ENCODE measurements around the gene DPM1. TPM values are rescaled to one million over a fixed set of nuclear protein-coding genes. Genes with fewer than 3 reads are reported as not detected.
A peak's percentile ranks its signal among the peaks of the same experiment; 100 is the strongest.

DPM1 gene
- polyA plus RNA-seq: 53.0 TPM
- long read RNA-seq, donor 1, transcript DPM1-203 (9 exons, 1,075 nt): major isoform, 12 of 47 reads
- long read RNA-seq, donor 1, partial matches to known transcripts: 28 of 47 reads
- long read RNA-seq, donor 1, other reads (novel, unspliced or antisense): 7 of 47 reads
- long read RNA-seq, donor 2, transcript DPM1-203 (9 exons, 1,075 nt): major isoform, 9 of 77 reads
- long read RNA-seq, donor 2, partial matches to known transcripts: 61 of 77 reads
- long read RNA-seq, donor 2, other reads (novel, unspliced or antisense): 5 of 77 reads
- long read RNA-seq, donor 3, transcript DPM1-203 (9 exons, 1,075 nt): major isoform, 11 of 141 reads
- long read RNA-seq, donor 3, partial matches to known transcripts: 92 of 141 reads
- long read RNA-seq, donor 3, other reads (novel, unspliced or antisense): 37 of 141 reads
- long read RNA-seq, donor 4, partial matches to known transcripts: 0 of 4 reads
- long read RNA-seq, donor 4, other reads (novel, unspliced or antisense): 0 of 4 reads
- long read RNA-seq, donor 5, transcript DPM1-203 (9 exons, 1,075 nt): major isoform, 8 of 34 reads
- long read RNA-seq, donor 5, partial matches to known transcripts: 26 of 34 reads
- long read RNA-seq, donor 5, other reads (novel, unspliced or antisense): 0 of 34 reads
- long read RNA-seq, donor 6, transcript DPM1-203 (9 exons, 1,075 nt): major isoform, 9 of 59 reads
- long read RNA-seq, donor 6, partial matches to known transcripts: 50 of 59 reads
- long read RNA-seq, donor 6, other reads (novel, unspliced or antisense): 0 of 59 reads
- long read RNA-seq, donor 7, transcript DPM1-203 (9 exons, 1,075 nt): major isoform, 7 of 36 reads
- long read RNA-seq, donor 7, partial matches to known transcripts: 27 of 36 reads
- long read RNA-seq, donor 7, other reads (novel, unspliced or antisense): 0 of 36 reads
- long read RNA-seq, donor 8, transcript DPM1-203 (9 exons, 1,075 nt): major isoform, 17 of 93 reads
- long read RNA-seq, donor 8, partial matches to known transcripts: 62 of 93 reads
- long read RNA-seq, donor 8, other reads (novel, unspliced or antisense): 13 of 93 reads
- long read RNA-seq, donor 9, transcript DPM1-203 (9 exons, 1,075 nt): major isoform, 18 of 94 reads
- long read RNA-seq, donor 9, partial matches to known transcripts: 57 of 94 reads
- long read RNA-seq, donor 9, other reads (novel, unspliced or antisense): 18 of 94 reads
- long read RNA-seq, donor 10, transcript DPM1-203 (9 exons, 1,075 nt): major isoform, 10 of 53 reads
- long read RNA-seq, donor 10, partial matches to known transcripts: 28 of 53 reads
- long read RNA-seq, donor 10, other reads (novel, unspliced or antisense): 11 of 53 reads
- long read RNA-seq, donor 11, transcript DPM1-203 (9 exons, 1,075 nt): major isoform, 7 of 56 reads
- long read RNA-seq, donor 11, partial matches to known transcripts: 33 of 56 reads
- long read RNA-seq, donor 11, other reads (novel, unspliced or antisense): 15 of 56 reads

GRCh38 chr20:50957798-50958614 is at the start of gene DPM1:
Gene DPM1, minus strand, starts transcription at chr20:50958532. Its CDS starts 9 bp downstream, at chr20:50958523.
- DNase-seq: peak; percentile 82 to 90
- Histone ChIP-seq H3K4me1 (ENCODE audit: control insufficient read depth, insufficient read depth, low read length) (peaks cover 13% of the 10 kb centered on the region), H3K9me3 (ENCODE audit: control insufficient read depth, low read depth, low read length) (peaks cover 4% of the 10 kb centered on the region), H3K36me3 (ENCODE audit: control insufficient read depth, insufficient read depth, low read length) (peaks cover 8% of the 10 kb centered on the region), H3K4me3 (ENCODE audit: low read length) (peak within 1 kb of the TSS; percentile 92), H3K27me3 (ENCODE audit: control insufficient read depth, insufficient read depth, low read length) (no peaks in the 10 kb centered on the region), H3K27ac (ENCODE audit: low read length) (peak within 1 kb of the TSS; percentile 59)
- no CpG with 5 or more reads among the region's 52 CpGs for WGBS (ENCODE audit: insufficient coverage, low lambda C conversion rate)

GRCh38 chr20:51005214-51005613 is 46.9 kb upstream of the DPM1 start:
- peaks cover 2% of the 10 kb centered on the region for H3K27me3 ChIP-seq (ENCODE audit: control insufficient read depth, insufficient read depth, low read length)
- no peak for DNase-seq
- H3K27ac ChIP-seq (ENCODE audit: low read length): no peak overlapping the region
- H3K9me3 ChIP-seq (ENCODE audit: control insufficient read depth, low read depth, low read length): peaks cover 6% of the 10 kb centered on the region
- 100% methylated on average over 1 of the region's 7 CpGs for WGBS (ENCODE audit: insufficient coverage, low lambda C conversion rate)
- H3K4me1 ChIP-seq (ENCODE audit: control insufficient read depth, insufficient read depth, low read length): peaks cover 16% of the 10 kb centered on the region
- no peak overlapping the region for H3K4me3 ChIP-seq (ENCODE audit: low read length)
- peaks cover 15% of the 10 kb centered on the region for H3K36me3 ChIP-seq (ENCODE audit: control insufficient read depth, insufficient read depth, low read length)

DNA sequence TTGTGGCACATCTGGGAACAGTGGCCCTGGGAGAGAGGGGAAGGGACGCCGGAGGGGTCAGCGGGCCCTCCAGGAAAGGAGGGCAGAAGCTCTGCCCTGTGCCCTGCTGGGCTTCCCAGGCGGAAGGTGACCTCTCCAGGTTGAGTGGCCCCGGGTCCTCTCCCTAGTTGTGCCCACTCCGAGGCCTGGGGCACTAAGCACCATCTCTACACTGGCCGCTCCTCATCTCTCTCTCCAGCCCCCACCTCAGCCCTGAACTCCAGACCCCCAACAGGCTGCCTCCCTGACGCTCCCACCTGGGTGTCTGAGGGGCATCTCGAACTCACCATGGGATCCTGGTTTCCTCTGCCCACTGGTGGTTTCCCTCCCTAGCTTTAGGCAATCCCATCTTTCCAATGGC is 46.4 kb upstream of the DPM1 start:
- Histone ChIP-seq H3K36me3 (ENCODE audit: control insufficient read depth, insufficient read depth, low read length) (peaks cover 15% of the 10 kb centered on the region), H3K4me3 (ENCODE audit: low read length) (no peak overlapping the region), H3K4me1 (ENCODE audit: control insufficient read depth, insufficient read depth, low read length) (peaks cover 16% of the 10 kb centered on the region), H3K9me3 (ENCODE audit: control insufficient read depth, low read depth, low read length) (peaks cover 2% of the 10 kb centered on the region), H3K27ac (ENCODE audit: low read length) (no peak overlapping the region), H3K27me3 (ENCODE audit: control insufficient read depth, insufficient read depth, low read length) (peaks cover 2% of the 10 kb centered on the region)
- no CpG with 5 or more reads among the region's 9 CpGs for WGBS (ENCODE audit: insufficient coverage, low lambda C conversion rate)
- no peak for DNase-seq

- no peak overlapping the region for H3K27ac ChIP-seq (ENCODE audit: low read length)
- no peak for DNase-seq
- H3K27me3 ChIP-seq (ENCODE audit: control insufficient read depth, insufficient read depth, low read length): peaks cover 2% of the 10 kb centered on the region
- H3K36me3 ChIP-seq (ENCODE audit: control insufficient read depth, insufficient read depth, low read length): peaks cover 13% of the 10 kb centered on the region
- WGBS (ENCODE audit: insufficient coverage, low lambda C conversion rate): no CpG with 5 or more reads among the region's 44 CpGs
- H3K9me3 ChIP-seq (ENCODE audit: control insufficient read depth, low read depth, low read length): no peaks in the 10 kb centered on the region
- peaks cover 15% of the 10 kb centered on the region for H3K4me1 ChIP-seq (ENCODE audit: control insufficient read depth, insufficient read depth, low read length)
- no peak overlapping the region for H3K4me3 ChIP-seq (ENCODE audit: low read length)
Observed at GRCh38 chr20:51004305-51004727, 46.0 kb upstream of the DPM1 start.

DNA sequence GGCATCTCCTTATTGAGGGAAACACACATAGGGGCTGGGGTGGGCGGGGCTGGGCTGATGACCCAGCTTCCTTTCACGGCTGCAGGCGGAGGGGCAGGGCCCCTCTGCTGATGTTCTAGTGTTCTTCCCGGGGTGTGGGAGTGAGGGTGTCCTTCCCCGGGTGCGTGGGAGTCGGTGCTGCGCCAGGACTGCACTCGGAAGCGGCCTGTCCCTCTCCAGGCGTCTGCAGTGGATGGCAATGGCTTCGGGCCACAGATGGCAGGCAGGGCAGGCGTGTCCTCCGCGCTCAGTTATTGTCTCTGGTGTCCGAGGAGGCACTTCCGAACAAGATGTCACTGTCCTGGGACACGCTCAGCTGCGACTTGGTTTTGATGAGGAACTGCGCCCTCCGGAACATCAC is 45.4 kb upstream of the DPM1 start:
- H3K27me3 ChIP-seq (ENCODE audit: control insufficient read depth, insufficient read depth, low read length): peaks cover 2% of the 10 kb centered on the region
- DNase-seq: no peak
- H3K36me3 ChIP-seq (ENCODE audit: control insufficient read depth, insufficient read depth, low read length): peaks cover 13% of the 10 kb centered on the region
- peaks cover 10% of the 10 kb centered on the region for H3K4me1 ChIP-seq (ENCODE audit: control insufficient read depth, insufficient read depth, low read length)
- no peaks in the 10 kb centered on the region for H3K9me3 ChIP-seq (ENCODE audit: control insufficient read depth, low read depth, low read length)
- no peak overlapping the region for H3K27ac ChIP-seq (ENCODE audit: low read length)
- no peak overlapping the region for H3K4me3 ChIP-seq (ENCODE audit: low read length)
- no CpG with 5 or more reads among the region's 21 CpGs for WGBS (ENCODE audit: insufficient coverage, low lambda C conversion rate)

- no peak for DNase-seq
- peaks cover 1% of the 10 kb centered on the region for H3K4me1 ChIP-seq (ENCODE audit: control insufficient read depth, insufficient read depth, low read length)
- H3K27ac ChIP-seq (ENCODE audit: low read length): no peak overlapping the region
- no peaks in the 10 kb centered on the region for H3K9me3 ChIP-seq (ENCODE audit: control insufficient read depth, low read depth, low read length)
- WGBS (ENCODE audit: insufficient coverage, low lambda C conversion rate): no CpG with 5 or more reads among the region's 7 CpGs
- peaks cover 2% of the 10 kb centered on the region for H3K27me3 ChIP-seq (ENCODE audit: control insufficient read depth, insufficient read depth, low read length)
- no peak overlapping the region for H3K4me3 ChIP-seq (ENCODE audit: low read length)
- peaks cover 13% of the 10 kb centered on the region for H3K36me3 ChIP-seq (ENCODE audit: control insufficient read depth, insufficient read depth, low read length)
Observed at GRCh38 chr20:51002633-51003032, 44.3 kb upstream of the DPM1 start.

DNA sequence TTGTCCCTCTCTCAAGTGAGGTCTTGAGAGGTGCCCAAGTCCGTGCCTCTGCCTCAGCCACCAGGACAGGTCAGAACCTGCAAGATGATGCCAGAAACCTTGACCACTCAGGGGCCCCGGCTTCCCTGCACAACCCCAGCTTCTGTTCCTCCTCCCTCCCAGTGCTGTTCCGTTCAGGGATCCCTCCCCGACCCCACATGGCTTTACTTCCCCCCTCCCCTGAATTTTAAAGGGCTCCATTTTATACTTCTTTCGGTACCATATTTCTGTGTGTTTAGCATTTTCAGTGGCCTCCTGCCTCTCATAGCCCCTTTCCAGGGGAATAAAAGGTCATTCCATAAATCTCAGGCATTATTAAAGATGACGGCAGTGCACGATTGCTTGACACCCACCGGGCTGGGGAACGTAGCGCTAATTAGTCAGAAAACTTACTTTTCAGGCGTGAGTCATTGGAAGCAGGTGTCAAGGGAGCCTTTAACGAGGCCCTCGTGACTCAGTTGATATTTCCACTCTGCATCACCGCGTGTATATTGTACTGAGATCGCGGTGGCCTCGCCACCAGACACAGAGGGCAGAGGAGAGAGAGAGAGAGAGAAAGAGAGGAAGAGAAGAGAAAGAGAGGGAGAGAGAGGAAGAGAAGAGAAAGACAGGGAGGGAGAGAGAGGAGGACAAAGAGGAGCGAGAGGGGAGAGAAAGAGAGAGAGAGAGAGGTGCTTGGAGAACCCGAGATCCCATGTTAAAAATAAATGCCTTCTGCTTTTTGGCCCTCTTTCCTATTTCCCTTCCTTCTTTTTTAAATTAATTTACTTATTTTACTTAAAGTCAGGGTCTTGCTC is 43.3 kb upstream of the DPM1 start:
- Histone ChIP-seq H3K36me3 (ENCODE audit: control insufficient read depth, insufficient read depth, low read length) (peaks cover 13% of the 10 kb centered on the region), H3K4me1 (ENCODE audit: control insufficient read depth, insufficient read depth, low read length) (peaks cover 11% of the 10 kb centered on the region), H3K27ac (ENCODE audit: low read length) (no peak overlapping the region), H3K4me3 (ENCODE audit: low read length) (no peak overlapping the region), H3K27me3 (ENCODE audit: control insufficient read depth, insufficient read depth, low read length) (peaks cover 2% of the 10 kb centered on the region), H3K9me3 (ENCODE audit: control insufficient read depth, low read depth, low read length) (no peaks in the 10 kb centered on the region)
- WGBS (ENCODE audit: insufficient coverage, low lambda C conversion rate): 80% methylated on average over 1 of the region's 20 CpGs
- DNase-seq: no peak

DNA sequence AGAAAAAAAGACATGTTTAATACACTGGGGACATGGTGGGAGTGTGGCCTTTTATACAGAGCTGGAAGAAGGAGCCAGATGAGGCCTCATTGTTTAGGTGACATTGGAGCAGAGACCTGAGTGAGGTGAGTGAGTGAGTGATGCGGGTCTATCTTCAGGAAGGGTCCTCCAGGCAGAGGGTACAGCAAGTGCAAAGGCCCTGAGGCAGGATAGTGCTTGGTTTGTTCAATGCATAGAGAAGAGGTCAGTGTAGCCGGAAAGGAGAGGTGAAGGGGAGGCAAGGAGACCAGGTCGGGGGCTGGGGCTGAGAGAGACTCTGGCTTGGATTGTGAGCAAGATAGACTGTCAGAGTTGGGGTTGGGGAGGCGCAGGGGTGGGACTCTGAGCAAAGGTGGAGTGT is 41.0 kb upstream of the DPM1 start:
- no CpG with 5 or more reads among the region's 4 CpGs for WGBS (ENCODE audit: insufficient coverage, low lambda C conversion rate)
- no peaks in the 10 kb centered on the region for H3K9me3 ChIP-seq (ENCODE audit: control insufficient read depth, low read depth, low read length)
- peaks cover 10% of the 10 kb centered on the region for H3K36me3 ChIP-seq (ENCODE audit: control insufficient read depth, insufficient read depth, low read length)
- no peak for DNase-seq
- peaks cover 14% of the 10 kb centered on the region for H3K4me1 ChIP-seq (ENCODE audit: control insufficient read depth, insufficient read depth, low read length)
- no peak overlapping the region for H3K4me3 ChIP-seq (ENCODE audit: low read length)
- peaks cover 2% of the 10 kb centered on the region for H3K27me3 ChIP-seq (ENCODE audit: control insufficient read depth, insufficient read depth, low read length)
- H3K27ac ChIP-seq (ENCODE audit: low read length): no peak overlapping the region
